HPDE6-E6E7 (cell line): Measurements from ENCODE around the gene TRIM64C.
"Not testable (repeated sequence)": the region's sequence is repeated elsewhere in the genome, so short reads cannot be mapped to it uniquely, and the experiment has no call there.

ENCODE experiments used
- DNase-seq: peaks from one replicate; pipeline ENCODE4 v3.0.0; 2011; ENCODE audit warnings: missing footprints; ENCODE audit errors: extremely low spot score

TRIM64C gene, protein sequence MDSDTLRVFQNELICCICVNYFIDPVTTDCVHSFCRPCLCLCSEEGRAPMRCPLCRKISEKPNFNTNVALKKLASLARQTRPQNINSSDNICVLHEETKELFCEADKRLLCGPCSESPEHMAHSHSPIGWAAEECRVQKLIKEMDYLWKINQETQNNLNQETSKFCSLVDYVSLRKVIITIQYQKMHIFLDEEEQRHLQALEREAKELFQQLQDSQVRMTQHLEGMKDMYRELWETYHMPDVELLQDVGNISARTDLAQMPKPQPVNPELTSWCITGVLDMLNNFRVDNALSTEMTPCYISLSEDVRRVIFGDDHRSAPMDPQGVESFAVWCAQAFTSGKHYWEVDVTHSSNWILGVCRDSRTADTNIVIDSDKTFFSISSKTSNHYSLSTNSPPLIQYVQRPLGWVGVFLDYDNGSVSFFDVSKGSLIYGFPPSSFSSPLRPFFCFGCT

DNA sequence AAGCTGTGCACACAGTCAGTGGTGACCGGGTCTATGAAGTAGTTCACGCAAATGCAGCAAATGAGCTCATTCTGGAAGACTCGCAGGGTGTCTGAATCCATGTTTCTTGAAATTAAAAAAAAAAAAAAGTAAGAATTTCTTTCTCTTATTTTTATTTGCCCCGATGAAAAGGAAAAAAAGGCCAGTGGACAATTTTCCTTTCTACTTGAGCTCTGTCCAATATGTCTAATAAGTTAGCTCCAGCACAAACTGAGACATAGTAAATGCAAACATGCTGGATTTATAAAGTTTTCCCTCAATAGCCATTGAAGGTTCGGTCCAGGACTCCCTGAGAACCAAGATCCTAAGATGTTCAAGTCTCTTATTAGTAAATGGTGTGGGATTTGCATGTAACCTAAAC lies at the start of gene TRIM64C:
Gene TRIM64C, minus strand, starts transcription at position 101 of the 400 bp plus-strand sequence. Its CDS starts 0 bp downstream, at position 101.
- not testable (repeated sequence) for DNase-seq

GRCh38 chr11:49102356-49102755 lies 43.4 kb upstream of the TRIM64C start:
- not testable (repeated sequence) for DNase-seq

DNA sequence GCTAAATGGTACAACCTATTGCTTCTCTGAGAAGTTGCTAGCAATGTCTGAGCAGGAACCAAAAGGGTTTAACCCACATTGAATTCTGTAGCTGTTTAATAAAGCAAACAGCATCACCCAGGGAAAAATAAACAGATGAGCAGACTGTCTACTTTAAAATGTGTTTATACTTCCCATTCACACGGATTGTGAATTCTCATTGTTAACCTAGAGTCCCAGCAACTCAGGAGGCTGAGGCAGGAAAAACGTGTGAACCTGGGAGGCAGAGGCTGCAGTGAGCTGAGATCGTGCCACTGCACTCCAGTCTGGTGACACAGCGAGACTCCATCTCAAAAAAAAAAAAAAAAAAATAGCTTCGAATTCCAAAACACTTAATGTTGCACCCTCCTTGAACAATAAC lies 11.0 kb upstream of the TRIM64C start:
- DNase-seq = not testable (repeated sequence)

GRCh38 chr11:49049821-49050220 lies 9.1 kb downstream of the TRIM64C start:
- DNase-seq = not testable (repeated sequence)

- not testable (repeated sequence) for DNase-seq
These were observed 10.7 kb downstream of the TRIM64C start for GRCh38 chr11:49048229-49048628.

- not testable (repeated sequence) for DNase-seq
These were observed 30.4 kb downstream of the TRIM64C start, which contains the start of gene TRIM49B for GRCh38 chr11:49028523-49028922. TRIM49B (plus strand) TSS chr11:49028823; CDS start chr11:49031600, 2,777 bp downstream.
